Body of pancreas (tissue), 4 donors: Measurements from ENCODE around the gene SRMS. TPM values are rescaled to one million over a fixed set of nuclear protein-coding genes. Genes with fewer than 3 reads are reported as not detected.

Experiments
- ATAC-seq: fragments of 150-250 bp; one replicate; pipeline ENCODE4 v1.9.1; 2016
- DNase-seq, 4 donors: peaks; one replicate each; pipeline ENCODE4 v3.0.0-alpha.2; 2019
- H3K27ac ChIP-seq, 4 donors: fragments of 200-600 bp; sonication (generic); 1 replicate in 3 of 4; 2 replicates in 1 of 4; pipeline versions ENCODE4 v1.5.1 to v1.6.1; 2016 to 2019; ENCODE audit warnings: mild to moderate bottlenecking in 1 of 4, mixed read lengths in 1 of 4, moderate library complexity in 1 of 4
- H3K27me3 ChIP-seq, 2 donors: fragments of 200-600 bp; sonication (generic); one replicate each; pipeline ENCODE4 v1.6.0; 2016; ENCODE audit warnings: mild to moderate bottlenecking in 1 of 2
- H3K36me3 ChIP-seq, 2 donors: fragments of 200-600 bp; sonication (generic); replicated peaks in 1 of 2; 2 replicates each; pipeline ENCODE4 v1.5.1; 2016; ENCODE audit warnings: low read depth in 2 of 2; ENCODE audit not compliant: insufficient read depth in 1 of 2
- H3K4me1 ChIP-seq: fragments of 200-600 bp; sonication (generic); one replicate; pipeline ENCODE4 v1.6.0; 2016
- H3K4me3 ChIP-seq, 2 donors: fragments of 200-600 bp; sonication (generic); 1 replicate in 1 of 2; 2 replicates in 1 of 2; pipeline ENCODE4 v1.5.1; 2016 to 2019
- H3K9me3 ChIP-seq, 3 donors: fragments of 200-600 bp; sonication (generic); 1 replicate in 2 of 3; 2 replicates in 1 of 3; pipeline ENCODE4 v1.5.1; 2016
- CTCF ChIP-seq, 7 experiments: fragments of 450-650 bp in 4 of 7; fragments of 200-600 bp in 3 of 7; sonication (generic) in 3 of 7; IDR thresholded peaks; one replicate each; pipeline ENCODE4 v1.5.1; 2016 to 2019; ENCODE audit warnings: antibody characterized with exemption in 7 of 7
- POLR2A ChIP-seq, 3 donors: fragments of 450-650 bp; IDR thresholded peaks; one replicate each; pipeline ENCODE4 v1.6.1; 2016; ENCODE audit warnings: antibody characterized with exemption in 3 of 3, mild to moderate bottlenecking in 2 of 3
- WGBS, 2 donors: methylation state at CpG; one replicate each; pipeline ENCODE4 v1.1.5; 2017; 5-methylcytosine and 5-hydroxymethylcytosine counted together
- intact Hi-C: fragments of 100-400 bp; cut with DNase I; formaldehyde crosslinking; loops from one replicate; pipeline ENCODE4 v1.15.1; 2023
- total RNA-seq, 2 donors: library from RNA; depleted of rRNA; stranded (reverse); fragments of >200 nt; gene quantifications; one replicate each; pipeline ENCODE4 v1.1.0, GENCODE V29; 2016

SRMS gene
- total RNA-seq, 2 donors from 2014 or later: not detected

DNA sequence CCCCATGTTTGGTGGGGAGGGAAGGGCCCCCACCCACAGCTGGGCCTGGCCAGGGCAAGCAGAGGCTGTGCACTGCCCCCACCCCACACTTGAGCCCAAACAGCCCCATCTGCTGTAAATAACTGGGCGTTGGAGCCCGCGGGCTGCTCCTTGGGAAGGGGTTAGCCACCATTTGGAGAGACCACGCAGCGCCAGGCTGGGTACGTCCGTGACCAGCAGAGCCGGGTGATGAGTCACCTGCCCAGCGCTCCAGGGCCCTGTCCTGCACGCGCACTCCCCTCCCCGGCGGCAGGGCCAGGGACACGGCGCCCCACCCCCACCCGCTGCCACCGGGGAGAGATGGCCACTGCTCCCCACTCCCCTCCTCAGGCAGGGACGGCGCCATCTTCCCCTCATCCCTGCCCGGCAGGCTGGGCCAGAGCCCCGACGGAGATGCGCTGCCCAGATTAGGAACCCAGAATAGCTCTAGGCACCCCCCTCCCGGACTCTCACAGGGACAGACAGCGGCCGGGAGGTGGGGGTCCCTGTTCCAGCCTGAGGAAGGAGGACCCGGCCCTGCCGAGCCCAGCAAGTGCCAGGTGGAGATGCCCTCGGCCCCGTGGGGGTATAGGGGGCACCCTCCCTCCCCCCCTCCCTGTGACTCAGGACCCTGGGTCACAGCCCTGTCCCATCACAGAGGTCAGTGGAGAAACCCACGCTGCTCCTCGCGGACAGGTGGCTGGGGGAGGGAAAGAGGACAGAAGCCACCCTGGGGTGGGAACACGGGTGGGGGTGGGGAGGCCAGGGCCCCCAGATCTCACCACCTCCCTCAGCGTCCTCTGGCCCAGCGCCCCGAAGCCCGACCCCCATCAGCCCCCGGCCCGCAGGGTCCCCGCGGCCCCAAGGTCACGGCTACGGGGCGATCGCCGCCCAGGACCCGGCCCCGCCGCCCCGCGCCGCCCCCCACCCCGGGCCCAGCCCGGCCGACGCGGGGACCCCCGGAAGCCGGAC, 49.3 kb downstream of the SRMS start:
- Histone ChIP-seq H3K36me3 (no peaks in the 10 kb centered on the region), H3K27me3 (peaks cover 0 to 6% of the 10 kb centered on the region in 2 donors), H3K4me3 (no peak overlapping the region), H3K4me1 (peaks cover 30% of the 10 kb centered on the region), H3K9me3 (no peaks in the 10 kb centered on the region), H3K27ac (no peak overlapping the region)
- 0 to 5% methylated on average over 3 to 38 of the region's 60 CpGs for WGBS, 2 donors
- intact Hi-C loops: no loop called here
- TF ChIP-seq CTCF (IDR thresholded peaks at IDR 0.05) (no peak), POLR2A (IDR thresholded peaks at IDR 0.05) (no peak)
- ATAC-seq (peak; percentile 38), DNase-seq (peak in 3 of 4 donors; percentile 55 to 85 (median 66))

GRCh38 chr20:63497138-63497945, 50.2 kb downstream of the SRMS start:
- 61 to 62% methylated on average over 11 to 19 of the region's 20 CpGs for WGBS, 2 donors
- no peak overlapping the region for H3K27ac ChIP-seq
- TF ChIP-seq CTCF (IDR thresholded peaks at IDR 0.05): no peak
- TF ChIP-seq POLR2A (IDR thresholded peaks at IDR 0.05): no peak
- no peaks in the 10 kb centered on the region for H3K9me3 ChIP-seq
- H3K4me1 ChIP-seq: peaks cover 30% of the 10 kb centered on the region
- peaks cover 0 to 6% of the 10 kb centered on the region in 2 donors for H3K27me3 ChIP-seq
- intact Hi-C loops: no loop called here
- DNase-seq: peak in 1 of 4 donors; percentile 18
- ATAC-seq: no peak
- no peak overlapping the region for H3K4me3 ChIP-seq
- H3K36me3 ChIP-seq: no peaks in the 10 kb centered on the region

GRCh38 chr20:63496596-63497120, 50.9 kb downstream of the SRMS start:
- H3K4me3 ChIP-seq: no peak overlapping the region
- no peak overlapping the region for H3K27ac ChIP-seq
- peak in 1 of 4 donors; percentile 34 for DNase-seq
- peaks cover 0 to 6% of the 10 kb centered on the region in 2 donors for H3K27me3 ChIP-seq
- TF ChIP-seq CTCF (IDR thresholded peaks at IDR 0.05) (no peak), POLR2A (IDR thresholded peaks at IDR 0.05) (no peak)
- H3K4me1 ChIP-seq: peaks cover 30% of the 10 kb centered on the region
- WGBS, 2 donors: 0 to 65% methylated on average over 3 to 14 of the region's 16 CpGs
- ATAC-seq: peak; percentile 10
- no peaks in the 10 kb centered on the region for H3K9me3 ChIP-seq
- H3K36me3 ChIP-seq: no peaks in the 10 kb centered on the region
- intact Hi-C loops: no loop called here

- WGBS, 2 donors: 3 to 14% methylated on average over 6 to 45 of the region's 48 CpGs
- H3K9me3 ChIP-seq: no peaks in the 10 kb centered on the region
- intact Hi-C loops: no loop called here
These were observed 51.6 kb downstream of the SRMS start for GRCh38 chr20:63495741-63496595.

More at GRCh38 chr20:63495741-63496595, 51.6 kb downstream of the SRMS start:
- ATAC-seq: peak; percentile 64
- Histone ChIP-seq H3K36me3 (no peaks in the 10 kb centered on the region), H3K27ac (no peak overlapping the region), H3K4me3 (no peak overlapping the region), H3K4me1 (peaks cover 30% of the 10 kb centered on the region), H3K27me3 (peaks cover 0 to 6% of the 10 kb centered on the region in 2 donors)
- DNase-seq: peak; percentile 61 to 75 (median 72)
- TF ChIP-seq CTCF (IDR thresholded peaks at IDR 0.05) (peak; percentile 77 to 96 (median 84)), POLR2A (IDR thresholded peaks at IDR 0.05) (peak in 1 of 3 donors; percentile 2)
